HG02981 (cell line): ENCODE measurements around the gene PRPF38B.

Experiments
- ATAC-seq: cut with Tn5 transposase; IDR thresholded peaks from one replicate; pipeline ENCODE4 v1.9.1; 2021; ENCODE audit warnings: mild to moderate bottlenecking, moderate library complexity; ENCODE audit not compliant: unreplicated experiment

Gene PRPF38B

DNA sequence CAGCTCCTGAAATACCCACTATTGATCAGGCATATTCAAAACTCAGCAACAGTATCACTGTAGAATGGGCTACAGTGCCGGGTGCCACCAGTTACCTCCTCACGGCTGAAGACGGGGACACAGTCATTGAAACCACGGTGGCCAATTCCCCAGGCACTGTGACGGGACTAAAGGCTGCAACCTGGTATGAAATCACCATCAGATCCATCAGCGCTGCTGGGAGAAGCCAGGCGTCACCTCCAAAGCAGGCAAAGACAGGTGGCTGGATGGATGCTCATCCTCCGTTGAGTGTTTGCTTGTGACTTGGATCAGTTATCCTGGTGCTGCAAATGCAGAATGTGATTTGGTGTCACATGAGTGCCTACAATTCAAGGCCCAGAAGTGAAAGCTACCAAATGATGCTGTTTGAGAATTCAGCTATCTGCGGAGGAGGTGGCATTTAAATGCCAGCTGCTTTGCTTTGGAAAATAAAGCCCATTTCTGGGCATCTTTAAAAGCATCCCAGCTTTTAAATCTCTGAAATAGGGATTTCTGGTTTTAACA lies 25.7 kb downstream of the PRPF38B start:
- no peak for ATAC-seq

DNA sequence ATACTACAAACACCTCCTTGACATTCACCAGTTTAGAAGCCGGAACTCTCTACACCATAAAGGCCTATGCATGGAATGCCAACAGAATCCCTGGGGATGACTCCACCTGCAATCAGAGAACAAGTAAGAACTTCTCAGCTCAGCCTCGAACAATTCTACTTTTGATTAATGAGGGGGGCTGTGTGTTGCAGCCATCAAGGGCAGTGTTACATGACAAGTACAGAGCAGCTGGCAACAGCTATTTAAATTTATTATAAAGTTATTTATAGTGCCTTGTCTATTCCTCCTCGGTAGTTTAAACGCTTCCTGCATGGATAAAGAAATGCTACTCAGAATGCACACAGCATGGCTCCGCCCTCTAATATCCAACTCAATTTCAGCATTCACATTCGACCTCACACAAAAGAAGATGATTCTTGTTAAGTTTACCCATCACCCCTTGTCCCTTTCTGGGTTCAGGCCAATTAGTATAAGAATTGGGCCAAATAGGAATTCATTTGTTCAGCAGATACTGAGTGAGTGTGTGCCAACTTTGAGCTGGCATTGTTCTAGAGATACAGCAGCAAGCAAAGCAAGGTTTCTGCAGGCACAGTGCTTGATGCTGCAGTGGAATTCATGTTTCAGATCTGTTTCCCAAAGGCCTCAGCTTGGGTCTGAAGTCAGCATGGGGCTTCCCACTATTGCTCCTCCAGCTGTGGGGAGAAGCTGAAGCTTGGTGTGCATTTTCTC lies 27.0 kb downstream of the PRPF38B start:
- ATAC-seq: no peak

DNA sequence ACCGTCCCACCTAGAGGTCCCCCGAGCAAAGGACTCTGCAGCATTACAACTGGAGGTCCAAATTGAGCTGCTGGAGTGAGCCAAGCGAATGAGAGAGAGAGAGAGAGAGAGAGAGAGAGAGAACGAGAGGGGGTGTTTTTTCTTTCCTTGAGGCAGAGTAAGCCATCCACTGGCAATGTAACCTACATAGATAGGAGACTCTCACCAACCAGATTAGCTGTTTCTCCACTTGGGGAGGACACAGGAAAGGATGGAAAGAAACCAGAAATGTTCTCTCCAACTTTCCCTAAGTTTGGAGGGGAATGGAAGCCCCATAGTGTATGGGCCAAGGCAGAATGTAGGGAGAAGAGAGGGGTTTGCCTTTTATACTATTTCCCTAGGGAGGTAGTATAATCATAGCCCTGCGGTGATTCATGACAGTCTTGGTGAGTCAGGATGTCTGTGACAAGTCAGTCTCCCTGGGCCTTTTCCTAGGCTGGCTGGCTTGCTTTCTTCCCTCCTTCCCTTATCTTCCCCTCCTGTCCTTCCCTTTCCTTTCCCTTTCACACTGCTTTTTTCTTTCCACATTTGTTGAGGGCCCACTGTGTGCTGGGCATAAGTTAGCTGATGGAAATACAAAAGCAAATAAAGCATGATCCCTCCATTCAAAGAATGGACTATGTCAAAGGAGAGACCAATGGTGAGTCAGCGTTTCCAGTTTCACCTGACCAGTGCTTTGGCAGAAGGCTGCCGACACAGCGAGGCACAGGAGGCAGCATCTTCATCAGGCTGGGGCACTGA lies 27.7 kb downstream of the PRPF38B start:
- no peak for ATAC-seq

DNA sequence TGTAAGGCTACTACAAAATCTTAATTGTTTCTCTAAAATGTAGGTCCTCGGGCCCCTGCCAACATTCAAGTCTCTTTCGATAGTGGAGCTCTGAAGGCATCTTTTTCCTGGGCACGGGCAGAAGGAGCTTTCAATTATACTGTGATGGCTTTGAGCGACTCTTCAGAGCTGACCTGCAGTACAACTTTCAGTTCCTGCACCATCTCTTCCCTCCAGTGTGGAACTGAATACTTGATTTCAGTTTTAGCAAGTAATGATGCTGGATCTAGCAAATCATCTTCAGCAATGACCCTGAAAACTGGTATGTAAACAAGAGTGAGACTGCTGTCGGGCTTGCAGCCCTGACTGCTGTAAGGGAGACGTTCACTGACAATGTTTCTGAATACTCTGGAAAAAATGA lies 30.2 kb downstream of the PRPF38B start:
- ATAC-seq: no peak

DNA sequence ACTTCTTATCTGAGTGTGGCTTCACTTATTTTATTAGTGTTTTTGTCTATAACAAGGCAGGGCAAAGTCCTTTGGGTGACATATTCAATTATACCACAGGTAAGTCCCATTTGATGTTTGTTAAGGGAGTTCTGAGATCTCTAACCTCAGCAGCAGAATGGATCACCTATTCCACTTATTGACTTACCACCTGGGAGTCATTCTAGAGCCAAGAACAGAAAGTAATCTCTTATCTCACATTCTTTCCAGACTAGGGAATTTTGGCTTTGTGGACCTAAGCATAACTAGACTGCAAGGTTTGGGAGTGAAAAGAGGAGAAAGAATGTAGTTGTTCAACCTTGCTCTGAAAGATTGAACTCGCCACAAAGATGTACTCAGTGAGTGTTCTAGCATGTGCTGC lies 33.8 kb downstream of the PRPF38B start:
- ATAC-seq: no peak

DNA sequence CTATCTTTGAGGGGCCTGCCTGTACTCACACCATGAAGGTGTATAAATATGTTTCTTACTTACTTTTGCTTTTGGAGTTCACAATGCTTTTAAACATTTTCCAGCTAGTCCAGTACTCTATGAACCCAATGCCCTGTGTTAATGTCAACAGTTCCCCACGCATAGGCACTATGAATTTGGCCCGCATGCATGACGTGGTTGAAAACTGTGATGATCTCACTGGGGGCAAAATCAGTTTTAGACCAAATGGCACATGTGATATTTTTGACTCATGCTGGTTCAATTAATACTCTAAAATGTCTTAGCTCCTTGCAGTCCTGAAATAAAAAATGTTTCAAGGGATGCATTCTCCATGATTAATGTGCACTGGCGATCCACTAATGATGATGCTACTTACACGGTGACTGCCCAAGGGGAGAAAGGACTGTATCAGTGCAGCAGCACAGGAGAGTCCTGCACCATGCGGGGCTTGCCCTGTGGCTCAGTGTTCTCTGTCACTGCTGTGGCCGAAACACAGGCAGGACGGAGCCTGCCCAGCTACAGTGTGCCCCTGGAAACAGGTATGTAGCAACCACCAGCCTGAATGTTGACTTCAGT lies 36.3 kb downstream of the PRPF38B start:
- ATAC-seq: no peak

DNA sequence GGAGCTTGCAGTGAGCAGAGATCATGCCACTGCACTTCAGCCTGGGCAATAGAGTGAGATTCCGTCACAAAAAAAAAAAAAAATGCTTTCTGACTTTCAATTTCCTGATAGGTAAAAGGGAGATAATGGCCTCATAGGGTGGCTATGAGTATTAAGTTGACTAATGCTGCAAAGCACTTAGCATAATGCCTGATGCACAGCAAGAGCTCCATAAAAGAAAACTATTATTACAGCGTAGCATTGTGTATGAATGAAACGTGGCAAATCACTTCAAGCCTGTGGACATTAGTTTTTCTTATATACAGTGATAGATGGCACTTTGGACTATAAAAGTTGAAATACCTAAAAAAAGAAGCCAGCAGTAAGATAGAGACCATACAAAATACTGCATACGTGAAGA lies 37.4 kb downstream of the PRPF38B start:
- ATAC-seq: no peak

DNA sequence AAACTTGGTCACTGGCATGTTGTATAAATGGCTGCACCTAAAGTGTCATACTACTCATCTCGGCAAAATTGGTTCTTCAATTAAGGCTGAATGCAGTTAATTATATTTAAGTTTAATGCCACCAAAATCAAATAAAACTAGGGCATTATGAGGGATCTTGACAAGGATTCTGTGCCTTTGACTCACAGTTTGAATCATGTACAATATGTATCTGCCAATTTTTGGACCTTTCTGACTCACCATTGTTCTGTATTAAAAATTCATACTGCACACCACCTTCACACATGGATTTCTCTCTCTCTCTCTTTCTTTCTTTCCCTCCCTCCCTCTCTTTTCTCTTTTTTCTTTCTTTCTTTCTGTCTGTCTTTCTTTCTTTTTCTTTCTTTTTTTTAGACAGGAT lies 40.3 kb downstream of the PRPF38B start:
- no peak for ATAC-seq

DNA sequence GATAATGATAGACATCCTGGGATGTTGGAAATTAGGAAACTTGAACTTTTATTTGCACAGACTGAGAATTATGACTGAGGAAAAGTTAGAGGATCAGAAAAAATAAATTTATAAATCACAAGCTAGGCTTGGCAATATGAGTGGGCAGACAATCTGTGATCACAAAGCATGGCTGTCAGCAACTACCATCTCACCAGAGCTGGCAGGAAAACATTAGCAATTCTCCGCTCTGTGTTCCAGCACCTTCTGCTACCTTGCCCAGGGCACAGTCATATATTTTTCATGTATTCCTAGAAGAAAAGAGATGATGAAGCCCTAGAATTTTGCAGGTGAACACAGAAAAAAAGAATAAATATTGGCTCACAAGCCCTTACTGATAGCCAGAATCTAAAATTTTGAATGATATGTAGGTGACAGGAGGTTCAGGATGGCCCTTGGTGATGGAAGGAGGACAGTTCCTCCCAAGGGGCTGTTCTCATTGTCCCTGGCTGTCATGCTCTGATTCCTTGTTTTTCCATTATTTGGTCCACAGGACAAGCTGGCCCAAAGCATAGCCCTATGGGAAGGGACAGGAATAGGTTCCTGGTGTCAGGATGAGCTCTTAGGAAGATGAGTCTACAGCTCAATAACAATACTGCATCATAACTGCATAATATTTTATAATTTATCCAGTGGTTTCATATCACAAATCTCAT lies 42.2 kb downstream of the PRPF38B start:
- ATAC-seq: no peak

DNA sequence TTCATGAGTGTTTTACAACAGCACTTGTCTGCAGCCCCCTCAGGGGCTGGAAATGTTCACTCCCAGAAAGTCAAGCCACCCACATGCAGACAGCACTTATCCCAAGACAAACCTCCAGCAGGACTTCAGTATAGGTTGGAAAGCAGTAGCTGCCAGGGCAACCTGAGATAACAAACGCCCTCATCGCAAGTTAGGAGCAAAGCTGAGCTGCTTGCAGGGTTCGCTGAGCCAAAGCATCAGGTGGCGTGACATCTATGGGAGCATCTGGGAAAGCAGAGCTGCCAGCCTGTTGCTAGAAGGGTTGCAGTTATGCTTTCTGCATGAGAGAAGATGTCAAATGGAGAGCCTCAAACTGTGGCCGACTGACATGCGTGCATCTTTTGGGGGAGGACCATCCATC lies 50.1 kb downstream of the PRPF38B start:
- no peak for ATAC-seq

DNA sequence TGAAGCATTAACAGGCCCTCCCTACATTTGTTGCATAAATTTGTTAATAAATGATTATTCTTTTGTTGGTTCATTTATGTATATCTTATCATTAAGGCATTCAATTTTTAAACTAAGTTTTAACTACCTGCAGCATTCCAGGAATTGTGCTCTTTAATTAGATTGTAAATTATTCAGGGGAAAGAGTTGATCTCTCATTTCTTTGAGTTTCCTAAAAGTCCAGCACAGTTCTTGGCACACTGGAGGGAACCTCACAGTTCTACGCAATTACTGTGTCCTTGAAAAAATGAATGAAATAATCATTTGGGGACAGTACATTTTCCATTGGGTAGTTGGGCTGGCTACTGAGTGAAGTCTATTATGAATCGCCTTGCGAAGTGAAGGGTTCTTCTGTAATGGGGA lies 53.9 kb downstream of the PRPF38B start:
- no peak for ATAC-seq

DNA sequence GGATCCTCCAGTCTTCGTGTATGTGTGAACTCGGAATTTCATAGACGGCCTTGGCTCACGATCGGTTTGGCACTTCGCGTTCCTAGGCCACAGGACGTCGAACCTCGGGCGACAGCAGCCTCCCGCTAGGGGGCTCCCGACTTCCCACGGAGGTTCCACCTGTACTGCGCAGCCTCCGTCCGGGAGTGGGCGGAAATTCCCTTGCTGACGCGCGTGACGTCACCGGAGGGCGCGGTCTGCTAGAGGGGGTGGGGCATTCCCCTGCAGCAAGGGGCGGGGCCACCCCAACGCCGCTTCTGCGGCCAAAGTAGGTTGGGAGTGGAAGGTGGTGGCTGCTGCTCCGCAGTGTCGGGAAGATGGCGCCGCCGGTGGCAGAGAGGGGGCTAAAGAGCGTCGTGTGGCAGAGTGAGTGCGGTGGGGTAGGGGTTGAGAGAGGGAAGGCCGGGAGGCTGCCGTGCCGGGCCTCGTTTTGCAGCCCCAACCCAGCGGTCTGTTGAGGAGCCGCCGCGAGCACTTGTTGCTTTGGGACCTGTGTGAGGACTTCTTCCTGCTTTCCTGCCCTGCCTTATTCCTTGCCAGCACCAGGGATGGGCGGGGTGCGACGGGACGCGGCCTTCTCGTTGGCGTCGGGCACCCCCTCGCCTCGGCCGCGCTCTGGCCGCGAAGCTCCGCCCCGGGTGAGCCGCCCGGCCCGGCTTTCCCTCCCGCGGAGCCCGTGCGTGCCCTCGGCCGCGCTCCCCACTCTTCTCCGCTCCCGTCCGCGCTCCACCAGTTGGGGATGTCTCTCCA lies 54.5 kb downstream of the PRPF38B start, which contains the start of gene STXBP3:
TSS of gene STXBP3 (plus strand) at position 293 of the 789 bp plus-strand sequence. CDS start at position 357, 64 bp downstream.
- peak; percentile 90 for ATAC-seq

DNA sequence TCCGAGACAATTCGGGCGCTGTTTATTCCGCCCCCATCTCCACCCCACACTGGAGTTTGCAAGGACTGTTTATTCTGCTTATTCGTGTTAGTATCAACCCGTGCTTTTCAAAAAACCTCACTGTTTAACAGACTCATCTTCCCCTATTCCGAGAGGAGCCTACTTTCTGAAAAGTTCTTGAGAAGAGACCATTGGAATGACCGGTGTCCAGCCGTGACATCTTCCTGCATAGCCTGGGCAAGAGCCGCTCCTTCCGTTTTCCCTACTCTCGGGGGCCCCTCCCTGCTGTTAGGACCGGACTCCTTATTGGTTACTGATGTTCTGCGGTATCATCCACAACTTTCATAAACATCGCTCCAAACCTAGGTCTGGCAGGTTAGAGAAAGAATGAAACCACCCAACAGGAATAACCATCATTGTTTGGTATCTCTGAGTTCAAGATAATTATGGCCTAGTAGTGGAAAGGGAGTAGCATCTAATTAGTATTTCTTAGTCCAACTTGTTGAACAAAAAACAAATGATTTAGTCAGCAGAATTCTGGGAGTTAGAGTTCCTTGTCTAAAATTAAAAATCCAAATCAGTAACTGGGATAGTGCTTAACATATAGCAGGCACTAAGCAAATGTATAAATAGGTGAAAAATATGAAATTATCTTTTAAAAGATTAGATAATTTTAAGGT lies 55.2 kb downstream of the PRPF38B start:
- ATAC-seq: no peak

DNA sequence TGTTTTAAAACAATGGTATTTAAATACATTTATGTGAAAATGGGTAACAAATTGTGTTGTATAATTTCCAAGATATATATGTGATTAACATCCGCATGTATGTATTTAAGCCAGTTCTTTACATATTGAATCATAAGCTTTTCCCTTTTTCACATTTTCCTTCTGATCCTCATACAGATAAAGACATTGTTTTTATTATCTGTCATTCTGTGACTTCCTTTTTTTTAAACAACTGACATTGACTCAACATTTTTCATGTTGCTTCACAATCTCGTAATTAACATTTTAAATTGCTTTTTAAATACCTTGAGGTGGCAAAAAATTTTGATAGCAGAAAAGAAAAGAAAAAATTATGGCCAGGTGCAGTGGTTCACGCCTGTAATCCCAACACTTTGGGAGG lies 55.8 kb downstream of the PRPF38B start:
- ATAC-seq: no peak

DNA sequence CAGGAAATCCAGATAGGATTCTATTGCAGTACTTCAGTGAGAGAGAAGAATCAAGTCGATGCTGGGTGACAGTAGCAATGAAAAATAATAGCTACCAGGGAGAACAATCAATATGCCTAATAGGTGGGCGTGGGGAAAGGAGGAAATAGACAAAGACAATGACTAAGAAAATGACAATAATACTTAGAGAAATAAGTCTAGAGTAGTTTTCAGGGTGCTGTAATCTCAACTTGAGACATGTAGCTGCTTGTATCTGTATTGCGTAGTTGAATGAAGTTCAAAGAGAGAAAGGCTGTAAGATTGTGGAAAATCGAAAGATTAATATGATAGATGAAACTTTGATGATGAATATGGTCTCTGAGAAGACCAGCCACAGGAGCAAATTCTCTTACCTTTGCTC lies 57.0 kb downstream of the PRPF38B start:
- no peak for ATAC-seq

DNA sequence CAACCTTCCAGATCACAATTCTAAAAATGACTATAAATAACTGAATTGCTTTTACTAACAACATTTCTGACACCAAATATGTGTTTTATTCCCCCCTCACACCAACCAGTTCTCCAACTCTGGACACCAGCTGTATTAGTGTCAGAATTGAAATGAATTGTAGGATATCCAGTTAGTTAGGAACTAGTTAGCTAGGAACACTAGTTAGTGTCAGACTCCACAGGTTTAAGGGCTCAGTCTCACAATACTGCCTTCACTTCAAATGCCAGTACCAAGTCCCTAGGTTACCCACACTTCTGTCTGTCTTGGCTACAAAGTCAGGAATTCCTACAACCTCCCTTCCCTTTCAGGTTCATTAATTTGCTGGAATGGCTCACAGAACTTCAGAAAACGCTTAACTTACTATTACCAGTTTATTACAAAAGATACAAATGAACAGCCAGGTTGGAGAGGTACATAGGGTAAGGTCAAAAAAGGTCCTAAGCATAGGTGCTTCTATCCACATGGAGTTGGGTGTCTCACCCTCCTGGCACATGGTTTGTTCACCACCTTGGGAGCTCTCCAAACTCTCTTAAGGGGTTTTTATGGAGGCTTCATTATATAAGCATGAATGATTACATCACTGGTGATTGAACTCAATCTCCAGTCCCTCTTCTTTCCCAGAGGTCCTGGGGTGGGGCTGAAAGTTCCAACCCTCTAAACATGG lies 58.5 kb downstream of the PRPF38B start:
- no peak for ATAC-seq
